GM23338 (cell line): Measurements from ENCODE around the gene RNF157. TPM values are rescaled to one million over a fixed set of nuclear protein-coding genes. Genes with fewer than 3 reads are reported as not detected.

Experiments
- ATAC-seq: fragments of 200-7000 bp; cut with Tn5 transposase; 3 replicates; pipeline ENCODE4 v1.9.1; 2020
- DNase-seq: peaks from one replicate; pipeline ENCODE4 v3.0.0-alpha.2; 2015; ENCODE audit warnings: low spot score
- H2AFZ ChIP-seq: fragments of 200-600 bp; sonication (generic); 2 replicates; pipeline ENCODE4 v1.8.0; 2016; ENCODE audit warnings: antibody characterized with exemption, mild to moderate bottlenecking, moderate library complexity
- H3F3A ChIP-seq: fragments of 200-600 bp; sonication (generic); replicated peaks from 2 replicates; pipeline ENCODE4 v1.8.0; 2017; ENCODE audit warnings: antibody characterized with exemption, mixed run types, low read depth
- H3K27ac ChIP-seq: fragments of 200-600 bp; sonication (generic); 2 replicates; pipeline ENCODE4 v1.6.1; 2016; ENCODE audit warnings: low read depth
- H3K27me3 ChIP-seq: fragments of 200-600 bp; sonication (generic); 2 replicates; pipeline ENCODE4 v1.8.0; 2016; ENCODE audit warnings: mild to moderate bottlenecking, mixed run types, moderate library complexity; ENCODE audit not compliant: insufficient read depth
- H3K36me3 ChIP-seq: fragments of 200-600 bp; sonication (generic); 2 replicates; pipeline ENCODE4 v1.8.0; 2016; ENCODE audit warnings: mild to moderate bottlenecking; ENCODE audit not compliant: insufficient read depth
- H3K4me1 ChIP-seq: fragments of 200-600 bp; sonication (generic); 2 replicates; pipeline ENCODE4 v1.8.0; 2016; ENCODE audit warnings: mild to moderate bottlenecking, moderate library complexity; ENCODE audit not compliant: insufficient read depth
- H3K4me2 ChIP-seq: fragments of 200-600 bp; sonication (generic); 2 replicates; pipeline ENCODE4 v1.7.1; 2017; ENCODE audit warnings: mixed run types
- H3K4me3 ChIP-seq: fragments of 200-600 bp; sonication (generic); 2 replicates; pipeline ENCODE4 v1.6.1; 2016; ENCODE audit warnings: mixed run types
- H3K79me2 ChIP-seq: fragments of 200-600 bp; sonication (generic); replicated peaks from 2 replicates; pipeline ENCODE4 v1.8.0; 2017; ENCODE audit warnings: mild to moderate bottlenecking; ENCODE audit not compliant: insufficient read depth
- H3K9me2 ChIP-seq: fragments of 200-600 bp; sonication (generic); 2 replicates; pipeline ENCODE4 v1.8.0; 2017; ENCODE audit not compliant: insufficient read depth
- H4K20me1 ChIP-seq: fragments of 200-600 bp; sonication (generic); replicated peaks from 2 replicates; pipeline ENCODE4 v1.8.0; 2017; ENCODE audit warnings: mild to moderate bottlenecking; ENCODE audit not compliant: insufficient read depth
- H3K27ac Mint-ChIP-seq: 2 replicates; pipeline ENCODE4 v1.8.0; 2020; ENCODE audit warnings: inconsistent platforms, mild to moderate bottlenecking, moderate library complexity, mixed read lengths
- H3K27me3 Mint-ChIP-seq: 3 replicates; pipeline ENCODE4 v1.8.0; 2022; ENCODE audit warnings: low read depth, mild to moderate bottlenecking, moderate library complexity, mixed read lengths, inconsistent platforms; ENCODE audit not compliant: insufficient read depth, poor library complexity
- H3K36me3 Mint-ChIP-seq: 3 replicates; pipeline ENCODE4 v1.8.0; 2021; ENCODE audit warnings: low read depth, mild to moderate bottlenecking, inconsistent platforms, moderate library complexity, mixed read lengths
- H3K4me1 Mint-ChIP-seq: 3 replicates; pipeline ENCODE4 v1.8.0; 2020; ENCODE audit warnings: mild to moderate bottlenecking, inconsistent platforms, mixed read lengths
- H3K4me3 Mint-ChIP-seq: 3 replicates; pipeline ENCODE4 v1.8.0; 2021; ENCODE audit warnings: moderate library complexity, mild to moderate bottlenecking, inconsistent platforms, mixed read lengths
- H3K9me3 Mint-ChIP-seq: 3 replicates; pipeline ENCODE4 v1.8.0; 2020; ENCODE audit warnings: moderate library complexity, mild to moderate bottlenecking, inconsistent platforms, mixed read lengths
- CREB1 ChIP-seq: fragments of 250-450 bp; sonication (Bioruptor Pico); IDR thresholded peaks from 2 replicates; pipeline ENCODE4 v1.5.0; 2020; ENCODE audit warnings: low read depth, mild to moderate bottlenecking, moderate library complexity
- CTCF ChIP-seq, 2 experiments: fragments of 200-600 bp in 1 of 2; sonication (generic) in 1 of 2; conservative IDR thresholded peaks; 2 replicates each; pipeline versions ENCODE4 v1.5.1 to v1.6.1; 2016 to 2017; ENCODE audit warnings: antibody characterized with exemption in 2 of 2, low read depth in 2 of 2, mild to moderate bottlenecking in 2 of 2, moderate library complexity in 1 of 2
- ETS1 ChIP-seq: IDR thresholded peaks from 2 replicates; pipeline ENCODE4 v1.6.1; 2016; ENCODE audit warnings: antibody characterized with exemption
- EZH2phosphoT487 ChIP-seq: fragments of 200-600 bp; sonication (generic); IDR thresholded peaks from one replicate; pipeline ENCODE4 v1.8.1; 2018; ENCODE audit warnings: antibody characterized with exemption; ENCODE audit not compliant: unreplicated experiment
- POLR2AphosphoS5 ChIP-seq: IDR thresholded peaks from 2 replicates; pipeline ENCODE4 v1.6.1; 2016; ENCODE audit warnings: antibody characterized with exemption, low read depth
- REST ChIP-seq: IDR thresholded peaks from one replicate; pipeline ENCODE4 v1.6.1; 2018; ENCODE audit warnings: antibody characterized with exemption; ENCODE audit not compliant: unreplicated experiment
- STAT1 ChIP-seq: IDR thresholded peaks from one replicate; pipeline ENCODE4 v1.6.1; 2016; ENCODE audit warnings: antibody characterized with exemption; ENCODE audit not compliant: unreplicated experiment
- ZNF114 ChIP-seq: fragments of 250-450 bp; sonication (Bioruptor Pico); IDR thresholded peaks from 2 replicates; pipeline ENCODE4 v1.5.0; 2020; ENCODE audit warnings: mild to moderate bottlenecking, moderate library complexity
- ZNF331 ChIP-seq: fragments of 250-450 bp; sonication (Bioruptor Pico); IDR thresholded peaks from 2 replicates; pipeline ENCODE4 v1.5.0; 2020; ENCODE audit warnings: low read depth, mild to moderate bottlenecking, moderate library complexity
- polyA plus RNA-seq: library from polyadenylated mRNA; unstranded; fragments of >200 nt; fragmentation: Nextera tagmentation; extraction: Ambion mirVana; gene quantifications from 2 replicates; pipeline ENCODE4 v1.2.1, GENCODE V29; 2016
- total RNA-seq: library from RNA; depleted of rRNA; stranded (reverse); fragments of >200 nt; shearing (Covaris generic); gene quantifications from 2 replicates; pipeline ENCODE4 v1.2.3, GENCODE V29; 2014

RNF157 gene
- total and polyA plus RNA-seq, 2 experiments from 2014 or later, result 7.8 to 11.7 TPM

GRCh38 chr17:76213491-76213890 lies 26.8 kb downstream of the RNF157 start:
- H3K27ac Mint-ChIP-seq, result 0 out of 2 replicates have a peak overlapping the region, but pooled peaks have one; percentile 56
- peak; percentile 60 for DNase-seq

GRCh38 chr17:76208120-76208519 lies 32.2 kb downstream of the RNF157 start:
- no peaks in the 10 kb centered on the region for H3K9me2 ChIP-seq
- no peaks in the 10 kb centered on the region for H3K36me3 Mint-ChIP-seq
- H3K4me3 Mint-ChIP-seq, result no peak overlapping the region
- TF ChIP-seq STAT1 (no peak), ZNF331 (CRISPR knock-in tag) (no peak), ZNF114 (no peak), REST (no peak), POLR2AphosphoS5 (no peak), EZH2phosphoT487 (no peak), CTCF (conservative IDR thresholded peaks at IDR 0.05; ENCODE audit: low read depth in 2 of 2) (no peak), CREB1 (no peak)

More at GRCh38 chr17:76213491-76213890, 26.8 kb downstream of the RNF157 start:
- Histone ChIP-seq H2AFZ (no peak overlapping the region), H3K4me3 (0 out of 2 replicates have a peak overlapping the region, but pooled peaks have one; percentile 12), H3K9me2 (no peaks in the 10 kb centered on the region), H3K36me3 (no peaks in the 10 kb centered on the region), H3K79me2 (no peaks in the 10 kb centered on the region), H4K20me1 (no peaks in the 10 kb centered on the region), H3K27me3 (no peaks in the 10 kb centered on the region), H3K4me2 (peak overlapping the region; percentile 59), H3K27ac (no peak overlapping the region), H3F3A (0 out of 2 replicates have a peak, but pooled peaks cover 11% of the 10 kb centered on the region), H3K4me1 (peaks cover 25% of the 10 kb centered on the region)
- peak; percentile 95 for ATAC-seq
- Mint-ChIP-seq H3K4me1 (peaks cover 17% of the 10 kb centered on the region), H3K9me3 (no peaks in the 10 kb centered on the region), H3K27me3 (no peaks in the 10 kb centered on the region), H3K36me3 (no peaks in the 10 kb centered on the region), H3K4me3 (no peak overlapping the region)
- TF ChIP-seq ETS1 (no peak), EZH2phosphoT487 (no peak), ZNF331 (CRISPR knock-in tag) (no peak), STAT1 (no peak), CTCF (conservative IDR thresholded peaks at IDR 0.05; ENCODE audit: low read depth in 2 of 2) (0 out of 4 replicates have a peak, but pooled peaks of 1 of the 2 experiments have one; percentile 0), CREB1 (no peak)

More at GRCh38 chr17:76208120-76208519, 32.2 kb downstream of the RNF157 start:
- Mint-ChIP-seq H3K4me1 (peaks cover 6% of the 10 kb centered on the region; the same call in 2 of the 3 replicates), H3K27ac (no peak overlapping the region), H3K27me3 (peaks cover 2% of the 10 kb centered on the region), H3K9me3 (no peaks in the 10 kb centered on the region)
- Histone ChIP-seq H3K27me3 (no peaks in the 10 kb centered on the region), H3K4me3 (no peak overlapping the region), H2AFZ (no peak overlapping the region), H3K4me2 (no peak overlapping the region), H3K4me1 (peaks cover 8% of the 10 kb centered on the region), H3K27ac (no peak overlapping the region), H3K36me3 (no peaks in the 10 kb centered on the region), H4K20me1 (no peaks in the 10 kb centered on the region), H3F3A (0 out of 2 replicates have a peak, but pooled peaks cover 11% of the 10 kb centered on the region), H3K79me2 (no peaks in the 10 kb centered on the region)
- DNase-seq (no peak), ATAC-seq (no peak)
